K562 (cell line): ENCODE results near the gene IL10RB. TPM values are rescaled to one million over a fixed set of nuclear protein-coding genes. Genes with fewer than 3 reads are reported as not detected.

Experiments
- BCL6 ChIP-seq: fragments of 250-450 bp; sonication (Bioruptor Pico); IDR thresholded peaks from 2 replicates; pipeline ENCODE4 v1.4.0; 2020
- CBX1 ChIP-seq: sonication (generic); IDR thresholded peaks from 2 replicates; pipeline ENCODE4 v1.6.1; 2016; ENCODE audit warnings: antibody characterized with exemption, low read depth, mild to moderate bottlenecking
- ERF ChIP-seq: fragments of 450-650 bp; formaldehyde crosslinking; IDR thresholded peaks from 2 replicates; pipeline ENCODE4 v1.4.0; 2020; ENCODE audit warnings: mild to moderate bottlenecking, mixed read lengths
- HDGF ChIP-seq: fragments of 450-650 bp; IDR thresholded peaks from 2 replicates; pipeline ENCODE4 v1.6.1; 2016
- HOXB6 ChIP-seq: fragments of 250-450 bp; sonication (Bioruptor Pico); IDR thresholded peaks from 2 replicates; pipeline ENCODE4 v1.5.1; 2022; ENCODE audit warnings: mild to moderate bottlenecking, borderline replicate concordance
- IFI16 ChIP-seq: fragments of 250-450 bp; sonication (Bioruptor Pico); IDR thresholded peaks from 2 replicates; pipeline ENCODE4 v2.1.2; 2022; ENCODE audit warnings: mild to moderate bottlenecking, inconsistent platforms
- JUNB ChIP-seq: fragments of 450-650 bp; formaldehyde crosslinking; conservative IDR thresholded peaks from 2 replicates; pipeline ENCODE4 v1.4.0; 2020; ENCODE audit warnings: mild to moderate bottlenecking
- KAT8 ChIP-seq: fragments of 450-650 bp; IDR thresholded peaks from 2 replicates; pipeline ENCODE4 v1.6.1; 2016; ENCODE audit warnings: low read depth, mild to moderate bottlenecking
- KDM5B ChIP-seq: fragments of 200-600 bp; sonication (generic); IDR thresholded peaks from 2 replicates; pipeline ENCODE4 v1.6.1; 2012; ENCODE audit warnings: low read depth, mild to moderate bottlenecking, moderate library complexity, low read length, control low read depth, inconsistent platforms; ENCODE audit not compliant: insufficient replicate concordance
- KLF6 ChIP-seq: fragments of 250-450 bp; sonication (Bioruptor Pico); IDR thresholded peaks from 2 replicates; pipeline ENCODE4 v1.4.0; 2020; ENCODE audit warnings: mild to moderate bottlenecking, moderate library complexity, borderline replicate concordance
- MECOM ChIP-seq: fragments of 250-450 bp; sonication (Bioruptor Pico); IDR thresholded peaks from 2 replicates; pipeline ENCODE4 v1.8.0; 2022; ENCODE audit warnings: inconsistent platforms
- NFXL1 ChIP-seq: fragments of 450-650 bp; formaldehyde crosslinking; IDR thresholded peaks from 2 replicates; pipeline ENCODE4 v1.4.0; 2021; ENCODE audit warnings: mild to moderate bottlenecking
- PHF21A ChIP-seq: fragments of 450-650 bp; IDR thresholded peaks from 2 replicates; pipeline ENCODE4 v1.6.1; 2017; ENCODE audit warnings: low read depth, borderline replicate concordance
- POLR3A ChIP-seq: IDR thresholded peaks from 2 replicates; pipeline ENCODE4 v1.6.1; 2011; ENCODE audit warnings: borderline replicate concordance, mild to moderate bottlenecking, moderate library complexity; ENCODE audit not compliant: insufficient read length, insufficient read depth; ENCODE audit errors: extremely low read depth
- POLR3G ChIP-seq: IDR thresholded peaks from 2 replicates; pipeline ENCODE4 v1.6.1; 2011; ENCODE audit not compliant: insufficient read length, insufficient replicate concordance; ENCODE audit errors: extremely low read depth
- RBM17 ChIP-seq: fragments of 200-400 bp; formaldehyde crosslinking; IDR thresholded peaks from 2 replicates; pipeline ENCODE4 v1.6.1; 2017; ENCODE audit warnings: low read depth, mild to moderate bottlenecking, low read length, borderline replicate concordance
- SAP30 ChIP-seq: fragments of 200-600 bp; sonication (generic); IDR thresholded peaks from 2 replicates; pipeline ENCODE4 v1.6.1; 2012; ENCODE audit warnings: borderline replicate concordance, low read depth, mild to moderate bottlenecking, moderate library complexity, low read length, control low read depth, inconsistent platforms; ENCODE audit not compliant: insufficient read depth, poor library complexity, severe bottlenecking
- SIRT6 ChIP-seq: IDR thresholded peaks from one replicate; pipeline ENCODE4 v1.6.1; 2012; ENCODE audit warnings: low read depth, mild to moderate bottlenecking, control low read depth, inconsistent platforms, low read length, moderate library complexity
- TAF15 ChIP-seq: fragments of 200-400 bp; formaldehyde crosslinking; IDR thresholded peaks from 2 replicates; pipeline ENCODE4 v1.6.1; 2017; ENCODE audit warnings: mild to moderate bottlenecking, low read depth, low read length, moderate library complexity
- TEAD1 ChIP-seq, 2 experiments: fragments of 450-650 bp in 1 of 2; sonication (generic) in 1 of 2; formaldehyde crosslinking; IDR thresholded peaks; 2 replicates each; pipeline versions ENCODE4 v1.4.0 to v1.8.0; 2020 to 2022; ENCODE audit warnings: mild to moderate bottlenecking in 2 of 2, missing genetic modification reagents in 1 of 2
- TEAD4 ChIP-seq, 2 experiments: sonication (generic) in 1 of 2; formaldehyde crosslinking in 1 of 2; IDR thresholded peaks; 2 replicates each; pipeline versions ENCODE4 v1.6.1 to v1.8.0; 2012 to 2022; ENCODE audit warnings: borderline replicate concordance in 1 of 2, inconsistent platforms in 1 of 2, low read length in 1 of 2, mild to moderate bottlenecking in 1 of 2, missing genetic modification reagents in 1 of 2
- TFAM ChIP-seq: fragments of 250-450 bp; sonication (Bioruptor Pico); conservative IDR thresholded peaks from 2 replicates; pipeline ENCODE4 v1.5.0; 2021; ENCODE audit warnings: mild to moderate bottlenecking, moderate library complexity
- U2AF2 ChIP-seq: fragments of 200-400 bp; formaldehyde crosslinking; optimal IDR thresholded peaks from 2 replicates; pipeline ENCODE3; 2017; ENCODE audit warnings: low read depth, mild to moderate bottlenecking, low read length
- ZNF133 ChIP-seq: fragments of 250-450 bp; sonication (Bioruptor Pico); IDR thresholded peaks from 2 replicates; pipeline ENCODE4 v1.4.0; 2020; ENCODE audit warnings: mild to moderate bottlenecking
- ZNF184 ChIP-seq: sonication (generic); formaldehyde crosslinking; IDR thresholded peaks from 2 replicates; pipeline ENCODE4 v1.5.0; 2020; ENCODE audit warnings: missing genetic modification reagents
- ZNF3 ChIP-seq: fragments of 250-450 bp; sonication (Bioruptor Pico); IDR thresholded peaks from 2 replicates; pipeline ENCODE4 v1.5.0; 2021; ENCODE audit warnings: mild to moderate bottlenecking, moderate library complexity
- ZNF584 ChIP-seq: fragments of 200-800 bp; sonication (Bioruptor generic); IDR thresholded peaks from 2 replicates; pipeline ENCODE4 v1.6.1; 2016; ENCODE audit warnings: low read depth, mild to moderate bottlenecking, missing genetic modification characterization, missing compliant biosample characterization
- polyA plus RNA-seq, 8 experiments: library from polyadenylated mRNA; depleted of rRNA in 4 of 8; stranded (reverse) in 5 of 8; unstranded in 3 of 8; fragments of >200 nt; fragmentation: Nextera tagmentation in 2 of 8; fragmentation: Illumina TruSeq in 1 of 8; extraction: Ambion mirVana in 2 of 8; extraction: Trizol in 1 of 8; gene quantifications; 2 replicates each; pipeline versions ENCODE4 v1.2.1 to v1.2.3, GENCODE V29; 2011 to 2014; ENCODE audit warnings: inconsistent platforms in 1 of 8, missing spikeins in 1 of 8
- total RNA-seq, 7 experiments: library from RNA; depleted of rRNA in 6 of 7; stranded (reverse); fragments of >200 nt in 6 of 7; fragmentation: Illumina TruSeq in 2 of 7; extraction: Trizol in 2 of 7; gene quantifications; 2 replicates each; pipeline versions ENCODE4 v1.2.1 to v1.2.3, GENCODE V29; 2011 to 2021; ENCODE audit warnings: low replicate concordance in 1 of 7
- TF ChIP-seq, protein P1 (sequence below): sonication (generic); formaldehyde crosslinking; IDR thresholded peaks from 2 replicates; pipeline ENCODE4 v1.9.0; 2022; ENCODE audit warnings: mild to moderate bottlenecking, missing genetic modification reagents
- TF ChIP-seq, protein P2 (sequence below): fragments of 450-650 bp; formaldehyde crosslinking; IDR thresholded peaks from 2 replicates; pipeline ENCODE4 v1.4.0; 2022; ENCODE audit warnings: mild to moderate bottlenecking, moderate library complexity

The IL10RB gene
- total and polyA plus RNA-seq, 9 of the 15 experiments (the other 6 are each of a cell fraction or from before 2014, with no cell fraction given), result 10.9 to 33.8 (median 23.0) TPM

DNA sequence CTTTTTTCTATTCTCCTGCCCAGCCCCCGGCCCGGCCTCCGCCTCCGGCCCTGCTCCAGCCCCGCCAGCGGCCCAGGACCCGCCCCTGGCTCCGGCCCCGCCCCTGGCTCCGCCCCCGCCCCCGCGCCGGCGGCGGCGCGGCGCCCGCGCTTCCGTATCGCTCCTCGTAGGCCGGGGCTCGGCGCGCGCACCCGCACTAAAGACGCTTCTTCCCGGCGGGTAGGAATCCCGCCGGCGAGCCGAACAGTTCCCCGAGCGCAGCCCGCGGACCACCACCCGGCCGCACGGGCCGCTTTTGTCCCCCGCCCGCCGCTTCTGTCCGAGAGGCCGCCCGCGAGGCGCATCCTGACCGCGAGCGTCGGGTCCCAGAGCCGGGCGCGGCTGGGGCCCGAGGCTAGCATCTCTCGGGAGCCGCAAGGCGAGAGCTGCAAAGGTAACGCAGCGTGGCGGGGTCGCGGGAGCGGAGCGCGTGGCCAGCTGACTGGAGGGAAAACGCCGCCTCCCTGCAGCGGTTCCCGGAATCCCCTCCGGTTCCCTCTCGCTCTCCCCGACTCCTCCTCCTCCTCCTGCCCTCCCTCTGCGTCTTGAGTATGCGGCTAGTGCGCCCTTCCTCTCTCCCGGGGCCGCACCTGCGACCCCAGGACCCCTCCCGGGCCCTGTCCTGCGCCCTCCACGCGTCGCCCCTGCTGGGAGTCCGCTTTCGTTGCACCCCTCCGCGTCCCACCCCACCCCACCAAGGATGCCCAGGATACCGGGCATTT is 36.2 kb upstream of the IL10RB start, which contains the start of gene IFNAR2 (continued):
- TF ChIP-seq KDM5B, result peak; percentile 65
- TF ChIP-seq KAT8, result no peak
- TF ChIP-seq TAF15, result no peak
- TF ChIP-seq RBM17, result no peak
- no peak for TF ChIP-seq MECOM (CRISPR knock-in tag)
- TF ChIP-seq SIRT6, result no peak
- TF ChIP-seq PHF21A, result no peak
- TF ChIP-seq TEAD1 (CRISPR knock-in tag; IDR thresholded peaks at IDR 0.05), result 0 out of 4 replicates have a peak, but pooled peaks of 1 of the 2 experiments have one; percentile 50
- no peak for TF ChIP-seq JUNB (CRISPR knock-in tag)
- 0 out of 2 replicates have a peak, but pooled peaks have one; percentile 53 for TF ChIP-seq CBX1
- TF ChIP-seq IFI16 (CRISPR knock-in tag), result no peak
- TF ChIP-seq ZNF184, result no peak
- peak; percentile 48; the same call in 1 of the 2 replicates for TF ChIP-seq ERF (CRISPR knock-in tag)
- no peak for TF ChIP-seq KLF6
- TF ChIP-seq POLR3A, result no peak
- no peak for TF ChIP-seq NFXL1 (CRISPR knock-in tag)
- TF ChIP-seq ZNF133 (CRISPR knock-in tag), result 0 out of 2 replicates have a peak, but pooled peaks have one; percentile 37
- TF ChIP-seq, protein P1, sequence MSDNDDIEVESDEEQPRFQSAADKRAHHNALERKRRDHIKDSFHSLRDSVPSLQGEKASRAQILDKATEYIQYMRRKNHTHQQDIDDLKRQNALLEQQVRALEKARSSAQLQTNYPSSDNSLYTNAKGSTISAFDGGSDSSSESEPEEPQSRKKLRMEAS, result peak; percentile 40; the same call in 1 of the 2 replicates
- TF ChIP-seq ZNF584 (CRISPR knock-in tag), result no peak
- no peak for TF ChIP-seq HDGF
- no peak for TF ChIP-seq TFAM
- no peak for TF ChIP-seq ZNF3
- peak; percentile 75 for TF ChIP-seq SAP30
- no peak for TF ChIP-seq BCL6 (CRISPR knock-in tag)
- TF ChIP-seq HOXB6 (CRISPR knock-in tag), result no peak
- TF ChIP-seq, protein P2, sequence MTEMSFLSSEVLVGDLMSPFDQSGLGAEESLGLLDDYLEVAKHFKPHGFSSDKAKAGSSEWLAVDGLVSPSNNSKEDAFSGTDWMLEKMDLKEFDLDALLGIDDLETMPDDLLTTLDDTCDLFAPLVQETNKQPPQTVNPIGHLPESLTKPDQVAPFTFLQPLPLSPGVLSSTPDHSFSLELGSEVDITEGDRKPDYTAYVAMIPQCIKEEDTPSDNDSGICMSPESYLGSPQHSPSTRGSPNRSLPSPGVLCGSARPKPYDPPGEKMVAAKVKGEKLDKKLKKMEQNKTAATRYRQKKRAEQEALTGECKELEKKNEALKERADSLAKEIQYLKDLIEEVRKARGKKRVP (CRISPR knock-in tag), result no peak
- no peak for TF ChIP-seq TEAD4 (IDR thresholded peaks at IDR 0.05; ENCODE audit: low read length)
- TF ChIP-seq TEAD4 (CRISPR knock-in tag; IDR thresholded peaks at IDR 0.05; ENCODE audit: borderline replicate concordance), result no peak
- TF ChIP-seq POLR3G, result no peak
- no peak for TF ChIP-seq U2AF2
